Activated T-helper 1 cell treated with Interleukin-2 at 50 U/mL for 16 hours (primary cell): ENCODE measurements around the gene GNAZ.
"Not testable (repeated sequence)": the region's sequence is repeated elsewhere in the genome, so short reads cannot be mapped to it uniquely, and the experiment has no call there.

Experiments
- DNase-seq: peaks from one replicate; pipeline ENCODE4 v3.0.0-alpha.2; 2020; ENCODE audit warnings: low read depth

GNAZ gene

DNA sequence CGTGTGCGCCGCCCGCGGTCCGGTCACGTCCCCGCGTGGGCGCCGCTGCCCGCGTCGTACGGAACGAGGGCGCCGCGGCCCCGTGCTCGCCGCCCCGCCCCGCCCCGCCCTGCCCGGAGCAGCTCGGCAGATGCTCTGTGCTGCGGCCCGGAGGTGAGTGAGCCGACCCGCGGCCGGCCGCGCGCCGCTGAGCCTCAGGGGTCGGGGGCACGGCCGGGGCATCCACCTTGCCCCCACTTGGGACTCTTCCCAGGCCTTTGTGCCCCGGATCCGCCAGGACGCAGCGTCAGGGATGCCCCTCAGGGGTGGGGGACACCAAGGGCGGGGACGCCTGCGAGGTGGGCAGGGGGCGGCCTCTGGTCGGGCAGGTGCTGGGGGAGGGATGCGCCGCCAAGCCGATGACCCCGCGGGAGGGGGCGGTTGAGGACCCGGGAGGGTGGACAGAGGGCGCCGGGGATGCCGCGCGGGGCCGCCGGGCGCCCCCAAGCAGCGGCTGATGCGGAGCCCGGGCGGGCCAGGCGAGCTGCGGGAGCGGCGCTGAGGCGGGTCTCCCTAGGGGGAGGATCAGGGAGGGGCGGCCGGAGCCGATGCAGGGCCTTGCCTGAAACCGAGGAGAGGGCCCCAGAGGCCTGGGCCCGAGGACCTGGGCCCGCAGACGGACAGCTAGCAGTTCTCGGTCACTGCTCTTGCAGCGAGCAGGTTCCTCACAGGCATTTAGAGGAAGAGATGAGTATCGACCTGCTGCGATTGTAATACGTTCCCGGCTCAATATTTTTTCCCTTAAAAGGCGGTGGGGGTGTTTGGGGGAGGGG lies at the start of gene GNAZ:
Gene GNAZ (plus strand): TSS at position 102 of the 812 bp plus-strand sequence. CDS start 25,177 bp downstream, outside the sequence.
- DNase-seq, result peak; percentile 13

DNA sequence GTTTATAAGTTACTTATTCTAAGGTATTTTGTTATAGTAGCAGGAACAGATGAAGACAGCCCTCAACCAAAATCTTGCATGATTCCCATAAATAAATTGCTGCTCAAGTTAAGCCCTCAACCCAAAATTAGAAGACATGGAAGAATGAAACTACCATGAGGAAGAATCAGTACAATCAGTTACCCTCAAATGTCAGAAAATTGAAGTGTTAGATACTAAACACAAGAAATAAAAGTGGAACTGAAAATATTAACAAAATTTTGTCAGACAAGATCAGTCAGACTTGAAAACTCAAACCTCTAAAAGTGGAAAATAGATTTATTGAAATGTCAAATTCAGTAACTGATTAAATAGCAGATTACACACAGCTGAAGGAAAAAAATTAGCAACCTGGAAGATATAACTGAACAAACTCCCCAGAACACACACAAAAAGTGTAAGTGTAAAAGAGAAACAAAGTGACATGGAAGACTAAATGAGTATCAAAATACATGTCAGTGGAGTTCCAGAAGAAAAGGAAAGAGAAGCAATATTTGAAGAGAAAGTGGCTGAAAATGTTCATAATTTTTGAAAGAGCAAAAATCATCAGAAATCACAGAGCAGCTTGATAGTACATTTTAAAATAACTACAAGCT lies 49.5 kb upstream of the GNAZ start:
- DNase-seq, result no peak

DNA sequence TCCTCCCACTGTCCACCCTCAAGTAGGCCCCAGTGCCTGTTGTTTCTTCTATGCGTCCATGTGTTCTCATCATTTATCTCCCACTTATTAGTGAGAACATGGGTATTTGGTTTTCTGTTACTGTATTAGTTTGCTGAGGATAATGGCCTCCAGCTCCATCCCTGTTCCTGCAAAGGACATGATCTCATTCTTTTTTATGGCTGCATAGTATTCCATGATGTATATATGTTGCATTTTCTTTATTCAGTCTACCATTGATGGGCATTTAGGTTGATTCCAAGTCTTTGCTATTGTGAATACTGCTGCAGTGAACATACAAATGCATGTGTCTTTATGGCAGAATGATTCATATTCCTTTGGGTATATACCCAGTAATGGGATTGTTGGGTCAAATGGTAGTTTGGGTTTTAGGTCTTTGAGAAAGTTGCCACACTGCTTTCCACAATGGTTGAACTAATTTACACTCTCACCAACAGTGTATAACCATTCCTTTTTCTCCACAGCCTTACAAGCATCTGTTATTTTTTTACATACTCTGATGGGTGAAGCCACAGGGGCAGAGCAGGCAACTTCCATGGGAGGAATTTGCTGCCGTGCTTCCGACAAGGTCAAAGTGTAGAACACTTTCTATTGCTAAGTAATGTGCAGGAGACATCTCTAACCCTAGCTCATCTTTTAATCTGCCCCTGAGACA lies 48.5 kb upstream of the GNAZ start:
- not testable (repeated sequence) for DNase-seq

DNA sequence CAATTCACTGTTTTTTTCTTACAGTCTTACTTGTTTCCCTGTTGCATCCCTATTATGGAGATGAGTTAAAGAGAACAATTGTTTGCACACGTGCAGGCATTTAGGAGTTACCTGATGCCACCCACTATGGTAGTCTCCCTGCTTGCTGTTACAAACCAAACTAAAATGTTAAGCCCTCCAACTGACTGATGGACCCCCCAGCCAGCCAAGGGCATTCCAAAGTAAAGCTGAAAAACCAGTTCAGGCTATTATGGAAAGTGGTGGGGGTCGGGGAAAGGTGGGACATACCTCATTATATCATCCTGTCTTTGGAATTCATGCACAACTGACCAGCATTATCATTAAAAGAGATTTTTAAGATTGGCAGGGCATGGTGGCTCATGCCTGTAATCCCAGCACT lies 47.0 kb upstream of the GNAZ start:
- no peak for DNase-seq

DNA sequence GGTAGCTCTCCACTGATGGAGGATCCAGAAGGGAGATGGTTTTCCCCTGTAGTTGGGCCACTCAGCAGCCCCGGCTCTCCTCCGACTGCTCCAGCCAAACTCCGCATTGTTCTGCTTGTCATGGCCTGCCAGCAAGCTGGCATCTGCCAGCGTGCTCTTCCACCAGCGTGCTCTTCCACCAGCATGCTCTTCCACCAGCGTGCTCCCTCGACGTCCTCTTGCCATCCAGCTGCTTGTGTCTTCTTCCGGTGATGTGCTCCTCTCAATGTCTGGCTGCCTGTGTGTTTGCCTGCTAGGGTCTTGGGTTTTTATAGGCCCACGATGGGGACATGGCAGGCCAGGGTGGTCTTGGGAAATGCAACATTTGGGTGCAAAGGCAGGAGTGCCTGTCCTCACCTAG lies 43.5 kb upstream of the GNAZ start:
- no peak for DNase-seq

DNA sequence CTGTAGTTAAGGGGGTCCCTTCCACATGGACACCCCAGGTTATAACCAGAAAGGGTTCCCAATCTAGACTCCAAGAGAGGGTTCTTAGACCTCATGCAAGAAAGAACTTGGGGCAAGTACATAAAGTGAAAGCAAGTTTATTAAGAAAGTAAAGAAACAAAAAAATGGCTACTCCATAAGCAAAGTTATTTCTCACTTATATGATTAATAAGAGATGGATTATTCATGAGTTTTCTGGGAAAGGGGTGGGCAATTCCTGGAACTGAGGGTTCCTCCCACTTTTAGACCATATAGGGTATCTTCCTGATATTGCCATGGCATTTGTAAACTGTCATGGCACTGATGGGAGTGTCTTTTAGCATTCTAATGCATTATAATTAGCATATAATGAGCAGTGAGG lies 42.5 kb upstream of the GNAZ start:
- not testable (repeated sequence) for DNase-seq

DNA sequence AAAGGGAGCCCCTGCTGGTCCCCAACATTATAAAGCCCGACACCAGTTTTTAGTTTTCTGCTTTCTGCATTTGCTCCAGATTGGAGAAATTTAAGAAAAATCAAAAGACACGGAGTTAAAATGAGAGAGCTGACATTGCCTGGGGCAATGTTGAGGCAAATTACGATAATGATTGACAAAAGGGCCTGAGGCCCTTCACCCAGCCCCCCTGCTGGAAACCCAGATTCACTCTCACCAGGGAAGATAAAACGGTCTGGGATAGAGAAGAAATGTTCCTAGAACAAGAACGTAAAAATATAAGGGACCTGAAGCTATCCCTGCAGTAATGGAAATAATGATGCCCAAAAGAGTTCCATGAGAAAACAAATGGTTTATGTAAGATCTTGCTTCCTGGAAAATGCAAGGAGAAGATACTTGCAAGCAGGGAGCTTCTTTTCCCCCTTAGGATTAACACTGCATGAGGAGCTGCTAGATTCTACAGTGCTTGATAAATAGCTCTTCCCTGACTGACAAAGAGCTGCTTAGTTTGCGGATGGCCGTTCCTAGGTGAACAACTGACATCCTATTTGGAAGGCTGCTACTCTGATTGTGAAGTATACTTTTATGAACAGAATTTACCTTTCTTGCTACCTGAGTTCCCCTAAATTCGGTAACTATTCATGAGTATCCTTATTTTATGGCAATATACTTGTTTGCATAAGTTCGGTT lies 40.6 kb upstream of the GNAZ start:
- DNase-seq, result no peak

DNA sequence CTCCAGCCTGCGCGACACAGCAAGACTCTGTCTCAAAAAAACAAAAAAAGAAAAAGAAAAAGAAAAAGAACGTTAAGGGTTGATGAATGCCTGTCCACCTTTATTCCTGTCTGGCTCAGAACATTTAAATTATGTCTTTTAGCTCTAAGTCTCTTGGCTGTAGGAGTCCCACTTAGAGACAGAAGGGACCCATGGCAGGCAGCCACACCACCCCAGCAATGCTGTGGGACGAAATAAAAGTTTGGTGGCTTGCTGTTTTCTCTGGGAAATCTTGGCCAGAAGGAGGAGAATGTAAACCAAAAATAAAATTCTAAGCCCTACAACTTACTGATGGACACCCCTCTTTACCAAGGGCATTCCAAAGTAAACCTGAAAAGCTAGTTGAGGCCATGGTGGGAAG lies 38.9 kb upstream of the GNAZ start:
- DNase-seq, result no peak

DNA sequence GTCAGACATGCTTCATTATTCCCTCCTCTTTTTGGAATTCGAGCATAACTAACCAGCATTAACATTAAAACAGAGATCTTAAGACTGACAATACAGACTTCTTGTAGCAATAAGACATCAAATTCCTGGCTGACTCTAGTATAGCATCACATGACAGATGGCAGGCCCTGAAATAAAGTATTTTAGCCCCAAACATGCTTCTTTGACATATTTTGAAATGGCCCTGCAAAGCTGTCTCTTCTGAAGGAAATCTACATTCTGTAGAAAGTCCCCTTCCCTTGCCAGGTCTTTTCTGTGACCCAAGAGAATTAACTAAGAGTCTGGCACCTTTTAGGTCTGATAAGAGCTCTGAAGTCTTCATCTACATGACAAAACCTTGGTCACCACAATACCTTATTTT lies 38.5 kb upstream of the GNAZ start:
- DNase-seq, result no peak

DNA sequence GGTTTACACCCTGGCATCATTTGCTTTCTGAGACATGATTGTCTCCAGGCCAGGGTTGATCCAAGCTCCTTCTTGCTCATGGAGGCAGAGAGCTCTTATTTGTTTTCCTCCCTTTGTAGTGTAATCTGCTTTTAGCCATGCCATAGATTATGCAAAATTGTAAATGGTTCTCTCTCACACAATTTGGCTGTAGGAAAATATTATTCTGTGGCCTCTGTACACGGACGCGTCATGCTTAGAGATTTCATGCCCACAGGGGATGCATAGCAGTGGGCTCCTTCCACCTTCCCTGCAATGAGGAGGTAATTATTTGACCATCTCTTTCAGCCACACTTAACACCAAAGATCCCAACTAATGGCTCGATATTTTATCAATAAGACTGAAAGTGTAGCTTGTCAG lies 37.7 kb upstream of the GNAZ start:
- no peak for DNase-seq

DNA sequence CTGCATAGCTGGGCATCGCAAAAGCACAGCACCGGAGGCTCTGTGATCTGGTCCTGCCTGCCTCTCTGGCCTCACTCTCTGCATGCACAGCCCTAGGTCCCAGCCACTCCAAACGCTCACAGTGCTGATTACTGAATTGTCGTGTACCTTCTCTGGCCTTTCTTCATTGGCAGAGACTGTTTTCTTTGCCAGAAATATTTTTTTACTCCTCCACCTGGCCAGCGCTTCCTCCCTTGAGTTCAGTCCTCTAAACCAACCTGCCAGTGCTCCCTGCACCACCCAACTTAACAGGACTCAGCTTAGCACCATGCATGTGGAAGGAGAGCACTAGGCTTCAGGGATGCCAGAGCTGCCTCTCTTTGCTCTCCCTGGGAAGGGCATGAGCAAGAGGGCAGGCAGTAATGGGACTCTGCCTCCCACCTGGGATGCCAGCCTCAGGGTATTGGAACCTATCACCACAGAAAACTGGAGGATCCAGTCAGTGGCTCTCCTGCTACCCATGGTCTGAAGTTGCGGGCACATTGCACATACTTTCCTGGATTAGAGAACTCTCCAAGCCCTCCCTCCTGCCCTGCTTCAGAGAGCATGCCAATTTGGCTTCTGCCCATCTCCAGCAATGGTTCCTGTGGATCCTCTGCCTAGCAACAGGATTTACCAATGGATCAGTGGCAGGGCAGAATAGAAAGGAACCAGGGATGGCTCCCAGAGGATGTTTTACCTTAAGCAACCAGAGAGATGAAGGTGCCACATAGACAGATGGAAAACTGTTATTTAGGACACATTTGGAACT lies 37.0 kb upstream of the GNAZ start:
- no peak for DNase-seq

DNA sequence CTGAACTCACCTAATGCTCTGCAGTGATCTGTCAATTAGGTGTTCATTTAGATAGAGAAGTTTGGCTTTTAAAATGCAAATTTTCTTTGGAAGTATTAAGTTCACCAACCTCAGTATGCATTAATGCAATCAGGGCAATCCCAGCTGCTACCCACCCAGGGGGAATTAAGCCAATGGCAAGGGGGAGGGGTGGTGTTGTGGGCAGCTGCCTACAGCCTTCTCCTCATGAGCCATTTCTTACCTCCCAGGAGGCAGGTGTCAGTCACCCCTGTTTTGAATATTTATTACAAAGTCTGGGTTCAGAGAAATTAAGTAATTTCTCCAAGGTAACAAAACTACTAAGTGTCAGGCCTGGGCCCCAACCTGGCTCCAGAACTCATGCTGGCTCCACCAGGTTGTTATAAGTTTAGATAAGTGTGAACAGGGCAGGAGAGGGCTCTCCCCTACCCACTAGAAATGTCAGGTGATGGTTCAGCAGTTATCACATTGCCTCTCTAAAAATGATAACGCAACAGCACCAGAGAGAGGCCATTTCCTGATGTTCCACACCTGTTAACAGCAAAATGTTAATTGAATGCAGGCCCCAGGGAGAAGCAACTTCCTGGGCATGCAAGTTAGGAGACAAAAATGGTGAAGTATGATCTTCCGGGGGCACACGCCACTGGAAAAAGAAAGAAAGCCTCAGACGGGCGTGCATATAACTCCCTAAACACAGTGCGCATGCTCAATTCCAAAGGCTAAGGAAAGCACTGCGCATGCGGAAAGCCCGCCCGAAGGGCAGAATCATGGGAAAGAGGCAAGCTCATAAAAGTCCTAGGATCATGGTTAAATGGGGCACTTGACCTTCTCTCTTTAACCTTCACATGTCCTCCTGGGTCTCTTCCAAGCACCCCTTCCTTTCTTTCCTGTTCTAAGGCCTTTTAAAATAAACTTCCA lies 35.4 kb upstream of the GNAZ start:
- no peak for DNase-seq

DNA sequence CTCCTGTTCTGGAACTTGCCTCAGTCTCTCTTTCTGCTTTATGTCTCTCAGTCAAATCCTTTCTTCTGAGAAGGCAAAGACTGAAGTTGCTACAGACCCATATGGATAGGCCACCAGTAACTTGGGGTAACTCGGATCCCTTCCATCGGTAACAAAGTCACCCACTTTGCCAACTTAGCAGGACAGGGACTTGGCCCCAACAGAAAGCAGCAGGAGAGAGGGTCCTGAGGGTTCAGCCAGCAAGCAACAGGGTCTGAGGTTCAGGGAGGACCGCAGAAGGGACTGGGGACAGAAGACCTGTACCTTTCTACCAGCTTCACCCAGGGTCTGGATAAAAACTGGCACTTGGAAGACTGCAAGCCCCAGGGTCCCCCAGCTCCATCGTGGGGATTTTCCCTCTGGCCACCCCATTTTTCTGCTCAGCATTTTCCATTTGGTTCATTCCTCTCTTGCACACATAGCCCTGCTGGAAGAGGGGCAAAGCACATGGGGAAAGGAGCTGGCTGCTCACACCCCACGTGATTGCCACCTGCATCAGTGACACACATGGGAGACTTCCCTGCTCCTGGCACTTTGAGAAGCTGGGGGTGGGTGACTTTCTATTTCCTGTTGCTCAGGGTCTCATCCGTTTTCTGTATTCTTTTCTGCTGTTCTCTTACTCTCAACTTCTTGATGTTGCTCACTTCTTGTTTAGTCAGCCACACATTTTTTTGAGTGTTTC lies 34.6 kb upstream of the GNAZ start:
- no peak for DNase-seq

DNA sequence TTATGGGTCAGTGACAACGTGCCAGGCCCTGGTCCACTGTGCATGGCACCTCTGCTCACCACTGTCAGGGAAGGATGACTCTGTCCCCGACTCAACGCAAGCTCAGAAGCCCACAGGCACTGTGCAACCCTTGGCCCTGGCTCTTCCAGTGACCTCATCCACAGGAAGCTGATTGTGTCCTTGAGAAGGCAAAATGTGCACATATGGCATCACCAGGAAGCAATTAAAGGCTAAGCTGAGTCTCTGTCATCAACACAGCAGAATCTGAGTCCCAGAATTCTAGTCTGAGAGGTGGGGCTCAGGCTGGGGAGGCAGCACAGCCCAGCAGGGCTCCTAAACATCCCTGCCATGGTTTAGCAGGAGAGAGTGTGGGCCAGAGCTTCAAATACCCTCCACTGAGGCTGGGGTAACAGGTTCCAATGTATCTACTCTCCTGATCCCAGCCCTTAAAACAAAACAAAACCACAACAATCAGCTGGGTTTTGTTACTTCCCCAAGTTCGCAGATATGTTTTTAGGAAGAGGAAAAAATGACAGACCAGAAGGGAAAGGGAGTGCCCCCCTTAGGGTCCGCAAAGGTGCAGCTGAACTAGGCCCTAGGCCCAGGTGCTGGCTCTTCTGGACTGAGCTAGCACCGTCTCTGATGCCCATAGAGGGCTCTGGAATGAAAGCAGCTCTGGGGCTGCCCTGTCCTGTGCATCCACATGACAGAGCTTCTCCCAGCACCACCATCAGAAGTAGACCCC lies 33.5 kb upstream of the GNAZ start:
- no peak for DNase-seq

DNA sequence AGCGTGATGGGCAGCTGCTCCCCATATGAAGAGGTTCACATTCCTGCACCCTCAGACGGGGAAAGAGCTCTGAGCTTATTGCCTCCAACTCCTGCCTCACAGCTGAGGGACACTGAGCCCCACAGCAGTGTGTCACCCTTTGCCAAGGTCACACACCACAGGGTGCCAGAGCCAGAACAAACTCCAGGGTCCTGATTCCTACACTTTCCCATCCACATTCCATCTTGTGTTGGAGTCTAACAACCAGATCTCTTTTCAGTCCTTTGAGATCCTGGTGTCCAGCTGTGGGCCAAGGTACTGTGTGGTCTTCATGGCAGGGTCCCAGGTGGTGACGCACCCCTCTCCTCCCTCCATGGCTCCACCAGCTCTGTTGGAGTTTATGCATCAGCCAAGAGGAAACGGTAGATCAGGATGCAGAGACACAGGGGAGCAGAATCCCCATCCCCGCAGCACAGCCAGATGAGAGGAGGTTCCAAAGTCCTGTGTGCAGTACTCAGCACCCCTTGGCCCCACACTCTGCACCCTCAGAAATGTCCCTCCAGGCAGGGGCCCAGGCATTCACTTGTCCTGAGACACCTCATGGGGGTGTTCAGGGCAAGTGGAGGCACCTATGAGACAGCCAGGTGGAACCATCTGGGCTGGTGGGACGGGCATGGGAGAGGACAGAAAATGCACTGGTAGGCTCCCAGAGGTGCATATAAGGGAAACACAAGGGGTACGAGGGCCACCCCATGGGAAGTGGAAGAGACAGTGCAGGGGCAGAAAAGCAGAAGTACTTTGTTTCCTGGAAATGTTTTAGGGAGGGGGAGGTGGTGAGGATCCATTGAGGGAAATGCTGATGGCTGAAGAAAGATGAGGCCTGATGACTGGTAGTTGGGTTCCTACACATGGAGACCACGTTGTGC lies 32.6 kb upstream of the GNAZ start:
- DNase-seq, result no peak

DNA sequence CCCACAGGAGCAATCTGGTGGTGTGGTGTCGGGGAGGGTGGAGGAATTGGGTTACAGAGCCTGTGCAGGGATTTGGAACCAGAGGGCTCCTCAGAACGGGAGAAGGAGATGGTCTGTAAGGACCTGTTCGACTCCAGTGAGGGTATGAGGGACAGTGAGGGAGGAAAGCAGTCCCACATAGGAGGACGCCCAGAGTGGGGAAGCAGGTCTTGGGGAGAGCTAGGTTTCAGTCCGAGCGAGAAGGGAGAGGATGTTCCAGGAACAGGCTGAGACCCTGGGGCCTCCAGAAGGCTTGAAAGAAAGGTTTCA lies 32.0 kb upstream of the GNAZ start:
- no peak for DNase-seq

DNA sequence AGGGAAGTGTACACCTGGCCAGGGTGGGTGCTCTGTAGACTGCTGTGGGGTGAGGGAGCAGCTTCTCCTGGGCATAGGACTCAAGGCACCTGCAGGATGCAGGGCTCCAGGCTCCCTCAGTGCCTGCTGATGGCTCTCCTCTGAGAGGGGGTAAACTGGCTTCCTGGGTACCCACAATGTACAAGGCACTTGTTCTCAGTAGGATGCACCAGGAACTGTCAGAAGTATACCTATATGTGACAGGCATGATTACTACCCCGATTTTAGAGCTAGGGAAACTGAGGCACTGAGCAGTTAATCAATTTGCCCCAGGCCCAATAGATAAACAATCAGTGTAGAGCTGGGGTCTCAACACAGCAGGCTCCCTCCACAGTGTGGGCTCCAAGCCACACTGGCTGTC lies 31.4 kb upstream of the GNAZ start:
- DNase-seq, result no peak

DNA sequence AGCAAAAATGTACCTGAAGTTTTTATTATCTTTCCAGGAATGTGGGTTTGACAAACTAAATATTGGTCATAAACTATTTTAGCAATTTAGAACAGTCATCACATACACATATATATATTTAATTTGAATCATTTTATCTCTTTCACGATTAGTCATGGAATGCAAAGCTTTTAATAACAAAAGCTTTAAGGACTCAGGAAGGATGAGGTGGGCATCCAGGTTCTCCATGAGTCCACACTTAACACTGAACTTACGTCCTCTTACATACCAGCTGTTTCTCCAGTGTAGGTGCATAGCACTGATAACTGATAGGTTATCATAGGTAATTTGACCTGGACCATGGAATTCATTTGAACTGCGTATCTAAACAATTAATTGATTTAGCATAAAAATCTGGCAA lies 28.1 kb upstream of the GNAZ start:
- no peak for DNase-seq
